Hippocampal formation (tissue), 2 donors: ENCODE data around the gene LCE3B.
A peak's percentile ranks its signal among the peaks of the same experiment; 100 is the strongest.
"Not testable (repeated sequence)": the region's sequence is repeated elsewhere in the genome, so short reads cannot be mapped to it uniquely, and the experiment has no call there.

Source experiments
- DNase-seq, 2 donors: peaks; one replicate each; lab custom pipeline; 2025; lab: John Stamatoyannopoulos, UW

The LCE3B gene

GRCh38 chr1:152613511-152613910 lies at the start of gene LCE3B:
Gene LCE3B (plus strand): TSS chr1:152613811. CDS start chr1:152613811, 0 bp downstream.
- DNase-seq: no peak

- DNase-seq: no peak
These were observed 48.5 kb upstream of the LCE3B start for GRCh38 chr1:152565115-152565514.

GRCh38 chr1:152565535-152566215 lies 47.9 kb upstream of the LCE3B start:
- no peak for DNase-seq

GRCh38 chr1:152566681-152567080 lies 46.9 kb upstream of the LCE3B start, which contains the start of gene LCE3E:
Gene LCE3E (minus strand): TSS chr1:152566780. CDS start chr1:152566208, 572 bp downstream.
- no peak for DNase-seq

- no peak for DNase-seq
These were observed 36.4 kb upstream of the LCE3B start for GRCh38 chr1:152577168-152577567.

- not testable (repeated sequence) for DNase-seq
These were observed 34.1 kb upstream of the LCE3B start for GRCh38 chr1:152579526-152579925.

GRCh38 chr1:152580433-152580832 lies 33.2 kb upstream of the LCE3B start, which contains the start of gene LCE3D:
Gene LCE3D (minus strand): TSS chr1:152580516. CDS start chr1:152579936, 580 bp downstream.
- no peak for DNase-seq

- DNase-seq: no peak
These were observed 31.0 kb upstream of the LCE3B start for GRCh38 chr1:152582647-152583046.

- no peak for DNase-seq
These were observed 28.0 kb upstream of the LCE3B start for GRCh38 chr1:152585586-152585985.

GRCh38 chr1:152596986-152597385 lies 16.6 kb upstream of the LCE3B start:
- no peak for DNase-seq

- DNase-seq: no peak
These were observed 13.7 kb upstream of the LCE3B start, which contains the start of gene LCE3C for GRCh38 chr1:152599934-152600333. Gene LCE3C (plus strand): TSS chr1:152600234. CDS start chr1:152600732, 498 bp downstream.

GRCh38 chr1:152621993-152622392 lies 8.4 kb downstream of the LCE3B start:
- no peak for DNase-seq

- DNase-seq: no peak
These were observed 9.2 kb downstream of the LCE3B start, which contains the start of gene LCE3A for GRCh38 chr1:152622803-152623202. Gene LCE3A (minus strand): TSS chr1:152623103. CDS start chr1:152623103, 0 bp downstream.

- no peak for DNase-seq
These were observed 9.7 kb downstream of the LCE3B start for GRCh38 chr1:152623203-152623844.

- DNase-seq: no peak
These were observed 13.1 kb downstream of the LCE3B start for GRCh38 chr1:152626744-152627143.

GRCh38 chr1:152630596-152630995 lies 17.0 kb downstream of the LCE3B start:
- DNase-seq: no peak

GRCh38 chr1:152640351-152640750 lies 26.7 kb downstream of the LCE3B start:
- DNase-seq: no peak

- no peak for DNase-seq
These were observed 30.3 kb downstream of the LCE3B start for GRCh38 chr1:152643945-152644344.

GRCh38 chr1:152645146-152645545 lies 31.5 kb downstream of the LCE3B start:
- DNase-seq: no peak

GRCh38 chr1:152646656-152647055 lies 33.0 kb downstream of the LCE3B start:
- DNase-seq: no peak

GRCh38 chr1:152654110-152654509 lies 40.5 kb downstream of the LCE3B start:
- peak; percentile 4 to 33 for DNase-seq

GRCh38 chr1:152656459-152656858 lies 42.8 kb downstream of the LCE3B start:
- DNase-seq: no peak

- DNase-seq: no peak
These were observed 44.1 kb downstream of the LCE3B start for GRCh38 chr1:152657677-152658076.
